Fibroblast of mammary gland (primary cell): ENCODE data around the gene KIF4B.
"Not testable (repeated sequence)": the region's sequence is repeated elsewhere in the genome, so short reads cannot be mapped to it uniquely, and the experiment has no call there.

Source experiments
- DNase-seq: peaks from one replicate; pipeline ENCODE4 v3.0.0-alpha.2; 2010; ENCODE audit warnings: low read depth
- H3K4me3 ChIP-seq: 2 replicates; pipeline ENCODE4 v1.5.1; 2011; ENCODE audit warnings: low read depth, mild to moderate bottlenecking, low read length, moderate library complexity; ENCODE audit not compliant: control insufficient read depth
- CTCF ChIP-seq: conservative IDR thresholded peaks from 2 replicates; pipeline ENCODE4 v1.5.1; 2011; ENCODE audit warnings: low read depth, low read length, inconsistent platforms; ENCODE audit not compliant: control insufficient read depth, insufficient read depth

KIF4B gene

DNA sequence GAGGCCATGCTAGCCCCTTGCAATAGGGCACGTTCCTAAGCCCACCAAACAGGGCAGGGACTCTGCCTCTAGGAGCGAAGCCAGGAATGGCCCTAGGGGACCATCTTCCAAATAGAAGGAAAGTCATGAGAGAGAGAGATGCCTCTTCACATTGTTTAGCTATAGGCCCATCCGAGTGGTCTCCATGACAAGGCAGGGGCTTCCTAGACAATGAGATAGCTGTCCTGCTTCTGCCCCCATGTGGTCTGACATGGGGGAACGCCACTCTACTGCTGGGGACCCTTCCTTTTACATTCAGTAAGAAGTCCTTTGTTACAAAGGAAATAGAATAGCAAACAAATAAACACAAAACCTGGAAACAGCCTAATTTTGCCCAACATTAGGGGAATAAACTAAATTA, 17.9 kb upstream of the KIF4B start:
- no peak overlapping the region for H3K4me3 ChIP-seq
- no peak for DNase-seq

GRCh38 chr5:154997746-154998145, 15.8 kb upstream of the KIF4B start:
- no peak for TF ChIP-seq CTCF

More for the DNA sequence above, 17.9 kb upstream of the KIF4B start:
- no peak for TF ChIP-seq CTCF

DNA sequence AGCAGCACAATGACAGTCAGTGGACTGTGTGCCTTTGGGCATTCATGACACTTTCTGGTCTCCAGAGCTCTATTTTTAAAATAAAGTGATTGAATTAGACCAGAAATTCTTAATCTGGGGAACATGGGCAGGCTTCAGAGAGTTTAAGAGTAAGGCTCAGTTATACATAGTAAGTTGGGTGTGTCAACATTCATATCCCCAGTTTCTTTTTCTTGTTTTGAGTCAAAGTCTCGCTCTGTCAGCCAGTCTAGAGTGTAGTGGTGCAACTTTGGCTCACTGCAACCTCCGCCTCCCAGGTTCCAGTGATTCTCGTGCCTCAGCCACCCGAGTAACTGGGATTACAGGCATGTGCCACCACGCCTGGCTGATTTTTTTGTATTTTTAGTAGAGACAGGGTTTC, 13.7 kb upstream of the KIF4B start:
- DNase-seq, result no peak
- no peak for TF ChIP-seq CTCF
- H3K4me3 ChIP-seq, result no peak overlapping the region

More at GRCh38 chr5:154997746-154998145, 15.8 kb upstream of the KIF4B start:
- no peak overlapping the region for H3K4me3 ChIP-seq
- DNase-seq, result no peak

DNA sequence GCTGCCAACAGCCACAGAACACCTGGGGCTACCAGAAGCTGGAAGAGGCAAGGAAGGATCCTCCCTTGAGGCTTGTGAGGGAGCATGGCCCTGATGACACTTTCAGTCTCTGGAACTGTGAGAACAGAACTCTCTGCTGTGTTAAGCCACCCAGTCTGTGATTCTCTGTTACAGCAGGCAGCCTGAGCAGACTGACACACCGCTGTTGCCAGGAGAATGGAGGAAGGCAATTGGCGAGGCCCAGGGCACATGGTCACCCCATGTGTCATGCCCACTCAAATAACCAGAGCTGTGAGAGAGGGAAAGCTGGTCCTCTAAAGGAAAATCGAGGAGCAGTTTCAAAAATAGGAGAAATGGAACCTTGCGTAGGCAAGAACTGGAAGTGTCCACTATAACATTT, 12.0 kb upstream of the KIF4B start:
- no peak overlapping the region for H3K4me3 ChIP-seq
- no peak for DNase-seq
- TF ChIP-seq CTCF, result no peak

GRCh38 chr5:155002722-155003121, 10.8 kb upstream of the KIF4B start:
- DNase-seq, H3K4me3 ChIP-seq: not testable (repeated sequence)

DNA sequence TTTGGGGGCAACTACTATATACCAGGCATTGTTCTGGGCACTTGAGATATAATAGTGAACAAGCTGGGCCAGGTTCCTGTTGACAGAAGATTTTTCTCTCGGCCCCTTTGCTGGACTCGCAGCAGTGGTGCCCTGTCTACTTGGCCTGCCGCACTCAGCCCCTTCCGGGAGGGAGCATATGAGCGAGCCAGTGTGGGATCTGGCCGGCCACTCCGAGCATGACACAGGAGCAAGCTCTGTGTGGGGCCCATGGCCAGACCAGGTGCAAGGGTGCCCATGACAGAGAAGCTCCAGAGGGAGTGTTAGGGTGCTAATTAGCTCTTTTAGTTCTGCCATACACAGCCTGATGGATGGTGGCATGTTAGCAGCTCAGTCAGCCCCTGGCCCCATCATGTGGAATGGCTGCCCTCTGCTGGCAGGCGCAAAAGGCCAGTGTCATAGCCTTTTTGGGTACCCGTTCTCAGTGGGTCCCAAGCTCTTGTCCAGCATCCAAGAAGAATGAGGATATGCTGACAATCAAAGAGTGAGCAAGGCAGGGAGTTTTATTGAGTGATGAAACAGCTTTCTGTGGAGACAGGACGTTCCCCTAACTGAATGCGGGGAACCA, 9.3 kb upstream of the KIF4B start:
- peak; percentile 28 for TF ChIP-seq CTCF
- DNase-seq, result no peak

DNA sequence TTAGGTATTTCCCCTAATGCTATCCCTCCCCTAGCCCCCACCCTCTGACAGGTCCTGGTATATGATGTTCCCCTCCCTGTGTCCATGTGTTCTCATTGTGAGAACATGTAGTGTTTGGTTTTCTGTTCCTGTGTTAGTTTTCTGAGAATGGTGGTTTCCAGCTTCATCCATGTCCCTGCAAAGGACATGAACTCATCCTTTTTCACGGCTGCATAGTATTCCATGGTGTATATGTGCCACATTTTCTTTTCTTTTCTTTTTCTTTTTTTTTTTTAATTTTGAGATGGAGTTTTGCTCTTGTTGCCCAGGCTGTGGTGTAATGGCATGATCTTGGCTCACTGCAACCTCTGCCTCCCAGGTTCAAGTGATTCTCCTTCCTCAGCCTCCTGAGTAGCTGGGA, 7.3 kb upstream of the KIF4B start:
- H3K4me3 ChIP-seq, DNase-seq: not testable (repeated sequence)

More for the DNA sequence above, 9.3 kb upstream of the KIF4B start:
- no peak overlapping the region for H3K4me3 ChIP-seq

DNA sequence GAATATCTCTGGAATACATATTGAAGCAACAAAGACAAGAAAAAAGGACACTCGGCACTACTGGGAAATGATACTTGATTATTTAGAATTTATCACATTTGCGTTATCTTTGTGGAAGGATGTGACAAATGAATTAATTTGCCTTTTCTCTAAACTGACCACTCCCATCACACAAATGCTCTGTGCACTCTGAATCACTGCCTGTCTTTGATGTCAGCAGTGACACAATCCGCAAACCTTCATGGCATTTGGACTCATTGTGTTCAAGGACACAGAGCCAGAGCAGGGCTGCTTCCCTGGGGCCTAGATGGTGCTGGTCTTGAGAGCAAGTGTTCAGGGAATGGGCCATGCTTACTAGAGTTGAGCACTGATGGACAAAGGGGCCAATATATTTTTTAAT, 4.9 kb upstream of the KIF4B start:
- no peak for TF ChIP-seq CTCF
- H3K4me3 ChIP-seq, result no peak overlapping the region
- DNase-seq, result no peak
